AG10803 (cell line): ENCODE data around the gene PDGFD.

Source experiments
- DNase-seq: peaks from one replicate; pipeline ENCODE4 v3.0.0; 2010; ENCODE audit warnings: low read depth
- H3K4me3 ChIP-seq: 2 replicates; pipeline ENCODE4 v1.5.1; 2011; ENCODE audit warnings: mild to moderate bottlenecking, low read length, control low read depth
- CTCF ChIP-seq: conservative IDR thresholded peaks from 2 replicates; pipeline ENCODE4 v1.5.1; 2011; ENCODE audit warnings: mild to moderate bottlenecking, low read length, control low read depth, inconsistent platforms

PDGFD gene

GRCh38 chr11:104091281-104092096 is 72.5 kb downstream of the PDGFD start:
- no peak for TF ChIP-seq CTCF
- DNase-seq, result no peak
- H3K4me3 ChIP-seq, result no peak overlapping the region

GRCh38 chr11:104090767-104091166 is 73.2 kb downstream of the PDGFD start:
- no peak for TF ChIP-seq CTCF
- H3K4me3 ChIP-seq, result no peak overlapping the region
- DNase-seq, result peak; percentile 80

GRCh38 chr11:104089481-104089880 is 74.5 kb downstream of the PDGFD start:
- no peak for TF ChIP-seq CTCF
- H3K4me3 ChIP-seq, result no peak overlapping the region
- DNase-seq, result no peak

- TF ChIP-seq CTCF, result no peak
- DNase-seq, result no peak
- no peak overlapping the region for H3K4me3 ChIP-seq
Observed at GRCh38 chr11:104086621-104087020, 77.3 kb downstream of the PDGFD start.

- DNase-seq, result no peak
- H3K4me3 ChIP-seq, result no peak overlapping the region
- TF ChIP-seq CTCF, result no peak
Observed at GRCh38 chr11:104078995-104079394, 85.0 kb downstream of the PDGFD start.

- TF ChIP-seq CTCF, result no peak
- no peak overlapping the region for H3K4me3 ChIP-seq
- DNase-seq, result no peak
Observed at GRCh38 chr11:104078245-104078644, 85.7 kb downstream of the PDGFD start.

- no peak for TF ChIP-seq CTCF
- no peak overlapping the region for H3K4me3 ChIP-seq
- DNase-seq, result no peak
Observed at GRCh38 chr11:104076455-104076854, 87.5 kb downstream of the PDGFD start.
